Aorta (tissue), 5 donors: Measurements from ENCODE around the gene KIAA0930. TPM values are rescaled to one million over a fixed set of nuclear protein-coding genes. Genes with fewer than 3 reads are reported as not detected.

Experiments used
- ATAC-seq: fragments of 200-7000 bp; cut with Tn5 transposase; one replicate; pipeline ENCODE4 v1.9.1; 2022; ENCODE audit warnings: moderate library complexity; ENCODE audit not compliant: low FRiP score
- DNase-seq, 2 donors: peaks; one replicate each; pipeline ENCODE4 v3.0.0-alpha.2; 2020
- H3K27ac ChIP-seq, 2 donors: one replicate each; pipeline ENCODE4 v1.5.1; 2013; ENCODE audit warnings: low read length in 2 of 2, mild to moderate bottlenecking in 2 of 2, moderate library complexity in 2 of 2, control low read depth in 1 of 2, inconsistent platforms in 1 of 2, low read depth in 1 of 2
- H3K27me3 ChIP-seq, 2 donors: one replicate each; pipeline ENCODE4 v1.6.1; 2013; ENCODE audit warnings: control low read depth in 1 of 2, low read length in 1 of 2, mild to moderate bottlenecking in 1 of 2, moderate library complexity in 1 of 2; ENCODE audit not compliant: insufficient read depth in 2 of 2, control insufficient read depth in 1 of 2
- H3K36me3 ChIP-seq, 2 donors: one replicate each; pipeline ENCODE4 v1.6.1; 2013; ENCODE audit warnings: control low read depth in 1 of 2, low read length in 1 of 2, mild to moderate bottlenecking in 1 of 2; ENCODE audit not compliant: insufficient read depth in 2 of 2, control insufficient read depth in 1 of 2
- H3K4me1 ChIP-seq, 2 donors: one replicate each; pipeline ENCODE4 v1.6.1; 2013; ENCODE audit warnings: low read length in 2 of 2, control low read depth in 1 of 2, mild to moderate bottlenecking in 1 of 2, moderate library complexity in 1 of 2; ENCODE audit not compliant: insufficient read depth in 2 of 2, control insufficient read depth in 1 of 2
- H3K4me3 ChIP-seq, 2 donors: one replicate each; pipeline ENCODE4 v1.5.1; 2013; ENCODE audit warnings: low read length in 2 of 2, control low read depth in 1 of 2, mild to moderate bottlenecking in 1 of 2
- H3K9me3 ChIP-seq: one replicate; pipeline ENCODE4 v1.6.1; 2013; ENCODE audit warnings: mild to moderate bottlenecking, low read length; ENCODE audit not compliant: control insufficient read depth
- WGBS, 2 donors: extraction: QIAGEN DNeasy Blood & Tissue Kit; methylation state at CpG; one replicate each; pipeline ENCODE4 v1.1.7; 2013; 5-methylcytosine and 5-hydroxymethylcytosine counted together
- intact Hi-C, 2 donors: fragments of 100-400 bp; cut with DNase I; formaldehyde crosslinking; loops; one replicate each; pipeline versions ENCODE4 v1.14.2 to v1.15.0; 2022
- polyA plus RNA-seq, 2 donors: library from polyadenylated mRNA; stranded (reverse); fragments of 200-250 nt; gene quantifications; one replicate each; pipeline ENCODE4 v1.2.3, GENCODE V29; 2013
- total RNA-seq, 2 donors: library from RNA; stranded (reverse); fragmentation: NEBNext Ultra II Directional; extraction: Animal tissue kit (Norgen Biotek cat#: 25700); gene quantifications; one replicate each; pipeline ENCODE4 v1.2.1, GENCODE V29; 2021
- donor health status: healthy with polysubstance abuse.
- donor health status: Bipolar disorder and iron deficiency.
- donor health status: DM: no; HTN: no; CAD: no.
- donor health status: DM: no; HTN: no; CAD: no.
- donor health status: DM: yes; HTN: yes; CAD: no.

The KIAA0930 gene
- total and polyA plus RNA-seq, 4 donors: 36.6 to 101 (median 65.3) TPM

DNA sequence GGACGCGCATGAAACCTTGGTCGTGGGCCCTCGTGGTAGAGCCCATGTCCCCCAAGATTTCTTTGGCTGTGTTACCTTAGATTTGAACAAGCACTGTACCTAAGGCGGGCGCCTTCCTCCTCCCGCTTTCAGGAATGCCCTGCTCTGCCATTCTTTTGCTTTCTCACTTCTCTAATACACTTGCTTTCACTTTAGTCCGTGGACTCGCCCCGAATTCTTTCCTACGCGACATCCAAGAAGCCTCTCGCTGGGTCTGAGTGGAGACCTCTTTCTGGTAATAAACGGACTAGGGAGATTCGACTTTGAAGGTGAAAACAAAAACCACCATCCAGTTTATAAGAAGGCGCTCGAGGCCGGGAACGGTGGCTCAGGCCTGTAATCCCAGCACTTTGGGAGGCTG lies 78.2 kb downstream of the KIAA0930 start:
- no peaks in the 10 kb centered on the region for H3K9me3 ChIP-seq
- 82 to 86% methylated on average over 18 to 19 of the region's 19 CpGs for WGBS, 2 donors
- ATAC-seq (no peak), DNase-seq (no peak)
- peaks cover 1 to 3% of the 10 kb centered on the region in 2 donors for H3K36me3 ChIP-seq
- intact Hi-C loops: no loop called here
- H3K4me3 ChIP-seq: no peak overlapping the region
- H3K27me3 ChIP-seq: no peaks in the 10 kb centered on the region
- H3K27ac ChIP-seq: no peak overlapping the region
- H3K4me1 ChIP-seq: peaks cover 0 to 2% of the 10 kb centered on the region in 2 donors

DNA sequence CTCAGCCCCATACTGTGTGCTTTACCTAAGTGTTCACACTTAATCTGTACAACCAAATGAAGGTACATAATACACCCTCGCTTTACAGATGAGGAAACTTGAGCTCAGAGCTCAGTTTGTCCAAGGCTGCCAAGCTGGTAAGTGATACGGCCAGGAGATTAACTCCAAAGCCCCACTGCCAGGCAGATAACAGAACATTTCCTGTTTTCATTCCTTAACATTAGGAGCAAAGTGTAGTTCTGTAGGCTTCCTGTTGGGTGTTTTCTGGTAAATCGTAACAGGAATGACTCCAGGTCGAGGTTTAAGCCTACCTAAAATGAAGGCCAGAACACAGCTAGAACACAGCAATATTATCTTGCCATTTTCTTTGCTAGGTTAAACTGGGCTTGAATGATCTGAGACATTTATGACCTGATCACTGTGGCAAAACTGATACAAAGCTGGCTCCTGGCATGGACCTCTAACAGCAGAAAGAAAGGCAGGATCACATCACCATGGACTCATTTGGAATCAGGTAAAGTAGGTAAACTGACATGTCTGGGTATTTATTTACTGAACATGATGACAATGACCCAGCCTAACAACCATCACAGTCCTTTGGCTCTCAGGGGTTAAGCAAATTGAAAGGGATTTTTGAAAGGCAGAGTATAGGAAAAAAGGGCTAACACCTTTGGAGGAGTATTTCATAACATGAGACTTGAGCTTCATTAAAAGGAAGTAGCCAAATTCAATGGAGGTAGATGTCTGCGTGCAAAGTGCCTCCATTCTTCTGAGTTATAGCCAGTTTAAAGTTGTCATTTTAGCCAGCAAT lies 80.8 kb downstream of the KIAA0930 start:
- DNase-seq: no peak
- Histone ChIP-seq H3K4me1 (no peaks in the 10 kb centered on the region), H3K4me3 (no peak overlapping the region), H3K27ac (no peak overlapping the region), H3K36me3 (peaks cover 3 to 5% of the 10 kb centered on the region in 2 donors), H3K27me3 (no peaks in the 10 kb centered on the region), H3K9me3 (no peaks in the 10 kb centered on the region)
- intact Hi-C loops: no loop called here
- 38 to 58% methylated on average over 5 of the region's 5 CpGs for WGBS, 2 donors
- no peak for ATAC-seq

DNA sequence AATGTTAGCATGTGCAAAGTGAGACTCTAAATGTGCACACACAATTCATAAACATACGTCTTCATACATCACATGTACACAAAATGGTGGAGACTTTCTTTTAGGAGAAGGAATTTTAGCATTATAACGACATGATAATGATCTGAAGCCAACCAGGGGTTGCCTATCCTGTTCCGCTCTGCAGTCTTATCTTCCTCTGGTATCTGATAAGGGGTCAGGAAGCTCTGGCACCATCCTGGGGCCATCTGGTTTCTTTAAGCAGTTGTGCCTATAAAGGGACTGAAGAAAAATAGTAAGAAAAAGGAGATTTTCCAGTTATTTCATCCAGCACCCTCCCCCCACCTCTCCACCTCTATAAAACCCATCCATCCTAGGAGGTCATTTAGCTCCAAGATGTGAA lies 82.8 kb downstream of the KIAA0930 start:
- Histone ChIP-seq H3K9me3 (no peaks in the 10 kb centered on the region), H3K27me3 (no peaks in the 10 kb centered on the region), H3K4me1 (no peaks in the 10 kb centered on the region), H3K27ac (no peak overlapping the region), H3K36me3 (peaks cover 3 to 5% of the 10 kb centered on the region in 2 donors), H3K4me3 (no peak overlapping the region)
- DNase-seq: no peak
- WGBS, 2 donors: 92 to 95% methylated on average over 3 of the region's 3 CpGs
- no peak for ATAC-seq
- intact Hi-C loops: no loop called here

DNA sequence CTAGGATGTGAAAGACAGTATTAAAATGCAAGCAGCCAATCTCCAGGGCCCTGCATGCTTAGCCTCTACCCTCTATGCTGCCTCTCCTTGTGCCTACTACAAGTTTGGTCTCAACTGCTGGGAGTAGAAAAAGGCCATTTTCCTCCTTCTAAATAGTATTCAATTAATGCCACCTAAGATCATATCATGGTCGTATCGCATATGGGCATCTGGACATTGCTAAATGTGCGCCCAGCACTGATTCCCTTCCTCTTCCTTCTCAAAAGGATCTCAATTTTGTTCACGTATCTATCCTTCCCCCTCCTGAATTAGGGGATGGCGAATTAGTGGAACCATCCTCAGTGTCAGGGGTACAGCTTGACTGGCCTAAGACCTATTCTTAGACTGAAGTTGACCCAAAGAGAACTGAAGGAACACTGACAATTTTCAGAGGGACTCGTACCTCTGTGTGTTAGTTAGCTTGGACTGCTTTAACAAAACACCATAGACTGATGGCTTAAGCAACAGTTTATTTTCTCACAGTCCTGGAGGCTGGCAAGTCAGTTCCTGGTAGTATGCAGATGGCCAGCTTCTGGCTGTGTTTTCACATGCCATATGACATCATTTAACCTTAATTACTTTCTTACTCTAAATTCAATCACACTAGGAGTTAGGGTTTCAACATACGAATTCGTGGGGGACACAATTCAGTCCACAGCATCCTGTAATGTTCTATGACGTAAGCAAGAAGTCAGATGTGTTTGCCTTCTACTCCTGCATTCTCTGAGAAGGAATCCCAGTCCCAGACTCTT lies 85.4 kb downstream of the KIAA0930 start:
- intact Hi-C loops: no loop called here
- Histone ChIP-seq H3K4me3 (no peak overlapping the region), H3K27me3 (no peaks in the 10 kb centered on the region), H3K9me3 (no peaks in the 10 kb centered on the region), H3K27ac (no peak overlapping the region), H3K36me3 (peaks cover 3 to 5% of the 10 kb centered on the region in 2 donors), H3K4me1 (no peaks in the 10 kb centered on the region)
- no peak for ATAC-seq
- DNase-seq: no peak
- WGBS, 2 donors: 78 to 80% methylated on average over 9 of the region's 9 CpGs

DNA sequence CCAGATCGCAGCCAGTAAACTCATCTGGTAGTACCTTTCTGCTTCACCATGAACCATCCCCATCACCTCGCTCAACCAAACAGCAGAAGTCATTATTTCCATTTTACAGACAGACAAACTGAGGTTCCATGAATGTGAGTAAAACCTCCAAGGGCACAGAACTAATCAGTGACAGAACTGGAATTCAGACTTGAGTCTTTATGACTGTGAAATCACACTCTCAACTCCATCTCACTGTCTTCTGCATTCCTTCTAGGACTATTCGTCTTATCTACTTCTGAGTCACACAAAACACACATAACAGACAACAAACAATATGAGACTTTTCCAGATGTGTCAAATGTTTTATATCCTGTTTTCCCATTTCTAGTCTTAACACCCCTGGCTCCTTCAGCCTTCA lies 86.3 kb downstream of the KIAA0930 start:
- H3K27ac ChIP-seq: no peak overlapping the region
- H3K27me3 ChIP-seq: no peaks in the 10 kb centered on the region
- 93 to 96% methylated on average over 3 of the region's 3 CpGs for WGBS, 2 donors
- H3K4me3 ChIP-seq: no peak overlapping the region
- intact Hi-C loops: no loop called here
- ATAC-seq (no peak), DNase-seq (no peak)
- no peaks in the 10 kb centered on the region for H3K9me3 ChIP-seq
- peaks cover 3 to 5% of the 10 kb centered on the region in 2 donors for H3K36me3 ChIP-seq
- no peaks in the 10 kb centered on the region for H3K4me1 ChIP-seq

DNA sequence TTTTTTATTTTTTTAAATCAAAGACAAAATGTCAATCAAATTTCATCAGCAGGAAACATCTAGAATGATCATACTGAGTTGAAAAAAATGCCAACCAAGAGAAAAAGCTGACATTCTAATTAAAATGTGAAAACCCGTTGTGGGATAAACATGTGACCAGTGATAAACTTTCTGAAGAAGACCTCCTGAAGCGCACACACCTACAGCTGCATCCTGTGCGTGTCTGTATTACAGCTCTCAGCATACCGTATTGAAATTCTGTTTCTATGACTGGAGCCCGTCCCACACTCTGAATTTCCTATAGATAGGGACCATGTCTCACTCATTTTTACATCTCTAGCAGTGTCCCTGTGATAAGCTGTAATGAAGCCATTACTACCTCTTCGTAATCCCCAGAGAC lies 89.2 kb downstream of the KIAA0930 start:
- DNase-seq (no peak), ATAC-seq (no peak)
- H3K27ac ChIP-seq: no peak overlapping the region
- no peaks in the 10 kb centered on the region for H3K9me3 ChIP-seq
- H3K4me3 ChIP-seq: no peak overlapping the region
- peaks cover 0 to 2% of the 10 kb centered on the region in 2 donors for H3K36me3 ChIP-seq
- no peaks in the 10 kb centered on the region for H3K4me1 ChIP-seq
- intact Hi-C loops: no loop called here
- 94 to 97% methylated on average over 6 of the region's 6 CpGs for WGBS, 2 donors
- H3K27me3 ChIP-seq: no peaks in the 10 kb centered on the region

DNA sequence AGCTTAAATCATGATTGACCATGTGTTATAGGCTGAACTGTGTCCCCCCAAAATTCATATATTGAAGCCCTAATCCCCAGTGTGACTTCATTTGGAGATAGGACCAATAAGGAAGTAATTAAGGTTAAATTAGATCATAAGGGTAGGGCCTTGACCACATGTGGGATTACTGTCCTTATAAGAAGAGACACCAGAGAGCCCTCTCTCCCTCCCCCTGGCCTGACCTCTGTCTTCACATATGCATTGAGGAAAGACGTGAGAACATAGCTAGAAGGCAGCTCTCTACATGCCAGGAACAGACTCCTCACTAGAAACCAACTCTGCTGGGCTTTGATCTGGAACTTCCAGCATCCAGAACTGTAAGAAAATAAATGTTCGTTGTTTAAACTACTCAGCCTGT lies 90.6 kb downstream of the KIAA0930 start:
- H3K27ac ChIP-seq: no peak overlapping the region
- ATAC-seq (no peak), DNase-seq (no peak)

DNA sequence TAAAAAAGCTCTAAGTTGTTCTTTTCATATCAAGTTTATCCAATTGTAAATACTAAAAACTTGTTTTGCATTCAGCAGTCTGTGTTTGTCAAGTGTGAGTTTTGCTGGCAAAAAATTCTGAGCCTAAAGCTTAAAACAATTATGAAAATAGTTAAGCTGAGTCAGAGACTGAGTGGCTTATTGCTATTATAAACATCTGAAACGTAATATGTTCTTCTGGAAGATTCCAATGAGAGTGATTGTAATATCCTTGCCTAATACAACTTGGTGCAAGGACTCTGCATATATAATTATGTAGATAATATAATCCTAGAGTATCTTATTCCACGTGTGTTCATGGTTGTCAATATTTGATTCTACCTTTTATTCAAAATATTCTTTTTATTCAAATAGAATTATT lies 91.0 kb downstream of the KIAA0930 start:
- Histone ChIP-seq H3K36me3 (no peaks in the 10 kb centered on the region), H3K9me3 (no peaks in the 10 kb centered on the region), H3K27me3 (no peaks in the 10 kb centered on the region), H3K4me3 (no peak overlapping the region), H3K27ac (no peak overlapping the region), H3K4me1 (no peaks in the 10 kb centered on the region)
- ATAC-seq (no peak), DNase-seq (no peak)
- intact Hi-C loops: no loop called here
- 74 to 77% methylated on average over 2 of the region's 2 CpGs for WGBS, 2 donors

More for the DNA sequence above, 90.6 kb downstream of the KIAA0930 start:
- Histone ChIP-seq H3K36me3 (peaks cover 0 to under 1% of the 10 kb centered on the region in 2 donors), H3K27me3 (no peaks in the 10 kb centered on the region), H3K9me3 (no peaks in the 10 kb centered on the region), H3K4me1 (no peaks in the 10 kb centered on the region), H3K4me3 (no peak overlapping the region)
- WGBS, 2 donors: 47 to 90% methylated on average over 2 of the region's 2 CpGs
- intact Hi-C loops: no loop called here

DNA sequence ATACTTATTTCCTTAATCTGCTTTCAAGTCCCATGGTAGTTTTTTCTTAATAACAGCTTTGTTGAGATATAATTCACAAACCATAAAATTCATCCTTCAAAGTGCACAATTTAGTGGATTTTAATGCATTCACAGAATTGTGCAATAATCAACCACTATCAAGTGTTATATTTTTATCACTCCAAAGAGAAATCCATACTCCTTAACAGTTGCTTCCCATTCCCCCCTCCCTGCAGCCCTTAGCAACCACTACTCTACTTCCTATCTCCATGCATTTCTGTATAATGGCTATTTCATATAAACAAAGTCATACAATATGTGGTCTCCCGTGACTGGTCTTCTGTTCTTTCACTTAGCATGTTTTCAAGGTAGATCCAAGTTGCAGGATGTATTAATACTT lies 95.8 kb downstream of the KIAA0930 start:
- DNase-seq (no peak), ATAC-seq (no peak)
- no peaks in the 10 kb centered on the region for H3K36me3 ChIP-seq
- no peaks in the 10 kb centered on the region for H3K9me3 ChIP-seq
- no peak overlapping the region for H3K27ac ChIP-seq
- H3K4me1 ChIP-seq: no peaks in the 10 kb centered on the region
- H3K4me3 ChIP-seq: no peak overlapping the region
- intact Hi-C loops: no loop called here
- H3K27me3 ChIP-seq: no peaks in the 10 kb centered on the region
- WGBS, 2 donors: 80 to 88% methylated on average over 1 of the region's 1 CpG
